GM19438 (cell line): ENCODE results near the gene CNOT8.
"Not testable (repeated sequence)": the region's sequence is repeated elsewhere in the genome, so short reads cannot be mapped to it uniquely, and the experiment has no call there.

Experiments used
- ATAC-seq: cut with Tn5 transposase; IDR thresholded peaks from one replicate; pipeline ENCODE4 v1.9.1; 2021; ENCODE audit warnings: low read depth; ENCODE audit not compliant: unreplicated experiment

CNOT8 gene

GRCh38 chr5:154832804-154833203, 25.6 kb upstream of the CNOT8 start:
- ATAC-seq: not testable (repeated sequence)

- no peak for ATAC-seq
Observed at GRCh38 chr5:154834053-154834452, 24.4 kb upstream of the CNOT8 start.

DNA sequence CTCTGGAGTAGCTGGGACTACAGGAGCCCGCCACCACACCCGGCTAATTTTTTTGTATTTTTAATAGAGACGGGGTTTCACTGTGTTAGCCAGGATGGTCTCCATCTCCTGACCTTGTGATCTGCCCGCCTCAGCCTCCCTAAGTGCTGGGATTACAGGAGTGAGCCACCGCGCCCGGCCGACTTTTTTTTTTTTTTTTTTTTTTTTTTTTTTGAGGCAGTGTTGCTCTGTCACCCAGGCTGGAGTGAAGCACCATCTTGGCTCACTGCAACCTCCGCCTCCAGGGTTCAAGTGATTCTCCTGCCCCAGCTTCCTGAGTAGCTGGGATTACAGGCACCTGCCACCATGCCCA, 22.8 kb upstream of the CNOT8 start:
- not testable (repeated sequence) for ATAC-seq

DNA sequence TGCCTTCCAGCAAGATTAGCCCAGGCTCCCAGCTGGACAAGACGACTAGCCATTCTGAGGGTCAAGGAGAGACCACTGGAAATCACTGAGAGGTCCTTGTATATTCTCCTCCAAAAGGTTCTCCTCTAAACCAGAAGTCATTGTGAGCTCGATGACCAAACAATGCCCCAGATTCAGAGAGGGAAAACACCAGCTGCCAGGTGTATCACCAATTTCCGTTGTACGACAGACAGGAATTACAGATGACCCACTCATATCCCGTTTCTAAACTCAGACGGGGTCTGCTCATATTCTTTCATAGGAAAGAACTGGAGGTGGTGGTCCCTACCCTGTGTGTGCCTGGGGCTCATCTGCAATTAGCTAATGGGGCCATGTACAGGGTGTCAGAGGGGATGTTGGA, 22.2 kb upstream of the CNOT8 start:
- no peak for ATAC-seq

GRCh38 chr5:154837009-154837901, 21.2 kb upstream of the CNOT8 start:
- ATAC-seq: no peak

- no peak for ATAC-seq
Observed at GRCh38 chr5:154840435-154841272, 17.8 kb upstream of the CNOT8 start.

DNA sequence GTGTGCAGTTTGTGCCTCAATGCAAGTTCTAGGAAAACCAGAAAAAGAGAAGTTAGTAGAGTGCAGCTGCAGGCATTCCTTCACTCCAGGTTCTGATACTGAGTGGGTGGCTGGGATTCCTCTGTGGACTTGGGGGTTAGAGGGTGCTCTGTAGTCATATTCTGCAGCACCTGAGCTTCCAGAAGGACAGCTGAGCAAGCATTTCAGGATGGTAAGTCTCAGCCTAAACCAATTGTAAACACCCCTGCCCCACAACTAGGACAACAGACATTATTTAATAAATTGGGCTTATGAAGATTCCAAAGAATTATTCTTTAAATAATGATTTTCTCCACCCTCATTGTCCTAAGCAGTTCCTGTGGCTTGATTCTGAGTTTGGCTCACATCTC, 17.2 kb upstream of the CNOT8 start:
- ATAC-seq: no peak

DNA sequence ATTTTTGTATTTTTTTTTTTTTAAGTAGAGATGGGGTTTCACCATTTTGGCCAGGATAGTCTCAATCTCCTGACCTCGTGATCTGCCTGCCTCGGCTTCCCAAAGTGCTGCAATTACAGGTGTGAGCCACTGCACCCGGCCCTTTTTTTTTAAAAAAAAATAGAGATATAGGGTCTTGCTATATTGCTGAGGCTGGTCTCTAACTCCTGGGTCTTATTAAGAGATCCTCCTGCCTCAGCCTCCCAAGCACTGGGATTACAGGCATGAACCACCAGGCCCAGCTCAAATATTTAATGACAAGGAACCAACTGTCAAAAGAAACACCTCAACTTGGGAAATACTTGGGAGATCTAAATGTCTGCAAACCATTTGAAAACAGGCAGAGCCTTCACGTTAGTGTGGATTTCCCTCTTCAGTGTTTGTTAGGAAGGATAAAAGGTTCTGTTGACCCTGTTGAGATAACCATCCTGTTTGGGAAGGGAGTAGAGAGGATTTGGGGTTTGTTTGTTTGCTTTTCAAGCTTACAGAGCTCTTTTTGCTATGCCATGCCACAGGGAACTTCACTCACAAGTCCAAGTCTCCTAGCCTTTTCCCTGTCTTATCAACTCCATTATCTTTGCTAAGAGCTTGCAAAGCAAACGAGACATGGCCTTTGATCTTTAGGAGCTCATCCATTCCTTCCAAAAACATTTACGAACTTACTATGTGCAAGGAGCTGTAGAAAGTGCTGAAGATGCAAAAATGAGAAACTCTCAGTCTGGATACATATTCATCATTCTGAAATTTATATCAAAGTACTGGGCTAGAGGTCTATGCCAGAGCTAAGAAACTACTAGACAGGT, 15.5 kb upstream of the CNOT8 start:
- ATAC-seq: no peak

DNA sequence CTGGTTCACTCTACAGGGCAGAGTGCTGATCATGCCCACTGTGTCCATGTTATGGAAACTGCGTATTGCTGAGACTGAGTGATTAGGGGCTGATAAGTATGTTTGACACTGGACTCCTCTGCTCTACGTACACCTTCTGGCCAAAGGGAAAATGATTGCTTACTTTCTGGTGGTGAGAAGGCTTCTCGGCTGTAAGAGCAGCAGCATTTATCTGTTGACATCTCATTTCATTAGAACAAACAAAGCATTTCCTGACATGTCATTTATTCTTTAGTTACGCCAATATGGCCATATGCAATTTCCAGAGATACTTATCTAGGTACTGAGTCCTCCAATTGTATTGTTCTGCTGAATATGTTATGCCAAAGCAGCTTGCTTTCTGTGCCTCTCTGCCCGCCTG, 13.6 kb upstream of the CNOT8 start:
- no peak for ATAC-seq

DNA sequence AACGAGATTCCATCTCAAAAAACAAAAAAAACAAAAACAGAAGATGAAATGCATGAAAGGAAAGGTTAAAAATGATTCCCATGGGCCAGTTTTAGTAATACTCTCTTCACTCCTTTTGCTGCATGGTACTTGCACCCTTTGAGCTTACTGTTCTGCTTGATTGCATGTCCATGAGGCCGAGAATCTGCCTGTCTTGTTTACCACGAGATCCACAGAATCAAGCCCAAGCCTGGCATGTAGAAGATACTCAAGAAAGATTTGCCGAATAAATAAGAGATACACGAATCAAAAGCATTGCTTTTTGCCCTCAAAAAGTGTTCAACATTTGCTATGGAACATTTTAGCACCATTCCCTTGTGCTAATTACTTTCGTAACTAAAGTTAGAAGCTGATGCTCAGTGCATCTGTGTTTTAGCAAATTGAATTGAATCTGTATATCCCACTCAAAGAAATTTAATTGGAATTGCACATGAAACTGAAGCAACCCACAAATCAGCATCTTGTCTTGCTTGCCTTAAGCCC, 9.1 kb upstream of the CNOT8 start:
- no peak for ATAC-seq

DNA sequence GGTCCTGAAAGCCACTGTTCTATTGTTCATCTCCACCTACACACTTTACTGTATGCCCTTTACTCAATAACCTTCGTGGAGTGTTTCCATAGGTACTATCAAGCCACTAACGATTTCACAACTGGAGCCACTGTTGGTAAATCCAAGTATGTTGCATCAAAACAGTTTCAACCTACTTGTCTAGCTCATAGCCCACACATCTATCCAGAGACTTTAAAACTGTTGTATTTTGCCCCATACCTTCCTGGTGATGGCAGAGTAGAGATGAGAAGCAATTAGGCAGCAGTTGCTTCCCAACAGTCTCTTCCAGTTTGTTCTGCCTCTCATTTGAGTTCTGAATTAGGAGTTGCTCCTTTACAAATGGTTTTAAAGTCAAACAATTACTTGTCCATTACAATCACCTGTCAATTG, 8.6 kb upstream of the CNOT8 start:
- ATAC-seq: no peak

- ATAC-seq: no peak
Observed at GRCh38 chr5:154850255-154851062, 8.0 kb upstream of the CNOT8 start, which contains the start of gene FAXDC2. FAXDC2 (minus strand) TSS chr5:154850603; CDS start chr5:154838178, 12,425 bp downstream.

DNA sequence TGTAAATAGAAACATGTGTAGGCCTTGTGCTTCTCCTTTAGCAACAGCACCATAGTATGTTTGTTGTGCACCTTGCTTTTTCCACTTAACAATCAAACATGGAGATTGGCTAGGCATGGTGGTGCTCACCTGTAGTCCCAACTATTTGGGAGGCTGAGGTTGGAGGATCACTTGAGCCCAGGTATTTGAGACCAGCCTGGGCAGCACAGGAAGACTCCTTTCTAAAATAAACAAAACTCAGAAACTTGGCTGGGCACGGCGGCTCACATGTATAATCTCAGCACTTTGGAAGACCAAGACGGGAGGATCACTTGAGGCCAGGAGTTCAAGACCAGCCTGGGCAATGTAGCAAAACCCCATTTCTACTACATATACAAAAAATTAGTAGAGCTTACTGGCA, 7.1 kb upstream of the CNOT8 start:
- ATAC-seq: no peak

DNA sequence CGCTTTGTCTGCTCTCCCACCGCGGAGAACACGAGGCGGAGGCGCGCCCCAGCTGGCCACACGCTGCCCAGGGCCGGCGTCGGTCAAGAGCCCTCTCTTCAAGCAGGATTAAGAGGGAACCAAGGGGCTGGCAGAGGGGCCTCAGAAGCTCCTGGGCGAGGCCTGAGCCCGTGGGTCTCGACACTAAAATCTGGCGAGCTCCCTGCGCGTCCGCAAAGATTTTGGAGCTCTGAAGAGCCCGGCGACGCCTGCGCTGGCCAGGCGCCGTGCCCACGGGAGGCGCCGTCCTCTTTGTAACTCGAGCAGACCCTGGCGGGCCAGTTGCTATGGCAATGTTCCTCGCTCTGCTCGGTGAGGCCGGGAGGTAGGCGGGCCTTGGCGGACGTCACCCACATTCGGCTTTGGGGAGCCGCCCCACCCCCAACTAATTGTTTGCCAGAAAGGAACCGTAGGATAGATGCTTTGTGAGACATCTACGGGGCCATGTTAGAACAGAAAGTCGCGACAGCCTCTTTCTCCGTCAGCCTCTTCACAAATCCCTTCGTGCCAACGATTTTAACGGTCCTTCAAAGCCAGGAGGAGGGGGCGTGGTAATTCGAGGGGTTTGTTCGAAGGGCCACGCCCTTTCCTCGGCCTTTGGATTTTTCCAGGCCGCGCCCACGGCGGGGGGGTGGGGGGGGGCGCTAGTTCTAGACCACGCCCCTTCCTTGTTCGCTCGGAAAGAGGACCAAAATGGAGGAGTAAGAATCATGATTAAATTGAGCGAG, 714 bp upstream of the CNOT8 start:
- ATAC-seq: peak; percentile 63

DNA sequence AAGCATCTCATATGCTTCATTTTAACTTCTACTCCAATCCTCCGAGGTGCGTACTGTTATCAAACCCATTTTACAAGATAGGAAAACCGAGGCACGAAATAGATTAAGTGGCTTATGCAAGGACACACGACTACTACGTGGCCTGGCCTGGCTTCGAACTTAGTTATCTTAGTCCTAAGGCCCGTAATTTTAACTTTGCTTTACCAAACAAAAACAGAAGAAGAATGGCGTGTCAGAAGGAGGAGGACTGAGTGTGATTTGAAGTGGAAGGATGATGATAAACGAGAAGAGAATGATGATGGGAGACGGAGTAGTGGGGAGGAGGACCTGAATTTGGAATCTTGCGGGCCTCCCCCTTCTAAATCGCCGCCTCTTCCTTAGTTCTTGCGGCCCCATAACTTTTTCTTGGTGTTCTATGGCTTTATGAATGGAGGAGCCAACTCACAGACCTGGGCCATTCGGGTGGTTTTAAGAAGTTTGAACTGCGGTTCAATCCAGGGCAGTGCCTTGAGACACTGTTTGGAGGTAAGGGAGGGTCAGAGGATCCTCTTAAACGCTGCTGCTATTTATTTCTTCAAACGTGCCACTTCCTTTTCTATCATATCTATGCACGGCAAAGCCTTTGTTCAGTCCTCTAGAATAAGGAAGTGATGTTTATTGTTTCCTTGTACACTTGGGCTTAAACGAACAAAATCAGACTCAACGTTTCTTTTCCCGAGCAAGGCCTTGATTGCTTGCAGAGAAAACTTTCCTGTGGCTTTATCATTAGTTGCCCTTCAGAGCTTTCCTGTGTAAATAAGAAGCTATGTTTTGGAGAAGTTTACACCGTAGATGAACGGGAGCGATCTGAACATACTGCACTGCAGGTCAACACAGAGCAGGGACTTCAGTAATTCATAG, 795 bp downstream of the CNOT8 start:
- ATAC-seq: no peak

GRCh38 chr5:154860123-154860522, 1.7 kb downstream of the CNOT8 start:
- ATAC-seq: no peak

DNA sequence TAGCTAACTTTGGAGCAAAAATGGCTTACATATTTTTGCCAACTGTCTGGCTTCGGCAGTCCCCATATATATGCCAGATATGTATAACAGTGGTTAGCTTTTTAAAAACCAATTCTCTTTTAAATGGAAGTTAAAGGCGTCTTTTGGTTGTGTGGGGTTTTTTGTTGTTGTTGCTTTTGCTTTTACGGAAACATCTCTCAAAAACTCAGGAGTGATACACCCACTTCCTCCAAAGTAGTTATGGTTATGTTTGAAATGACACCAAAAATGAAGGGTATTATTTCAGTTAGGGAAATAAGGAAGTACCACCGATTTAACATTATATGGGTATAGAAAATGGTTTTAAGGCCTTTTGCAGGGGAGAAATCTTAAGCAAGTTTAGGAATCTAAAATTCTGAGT, 2.3 kb downstream of the CNOT8 start:
- no peak for ATAC-seq

DNA sequence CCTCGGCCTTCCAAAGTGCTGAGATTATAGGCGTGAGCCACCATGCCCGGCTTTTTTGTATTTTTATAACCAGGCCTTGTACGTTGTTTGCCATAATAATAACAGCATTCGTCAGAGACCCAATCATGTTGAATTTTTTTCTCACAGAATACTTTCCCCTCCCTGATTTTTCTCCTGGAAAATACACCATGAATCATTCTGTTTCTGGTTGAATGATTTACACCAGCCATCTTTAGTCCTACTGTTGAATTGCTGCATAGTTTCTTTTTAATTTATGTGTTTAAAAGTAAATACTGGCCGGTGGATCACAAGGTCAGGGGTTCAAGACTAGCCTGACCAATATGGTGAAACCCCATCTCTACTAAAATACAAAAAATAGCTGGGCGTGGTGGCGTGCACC, 3.5 kb downstream of the CNOT8 start:
- no peak for ATAC-seq
